Renal pelvis (tissue), 4 donors: ENCODE measurements around the gene SERPINE2. TPM values are rescaled to one million over a fixed set of nuclear protein-coding genes. Genes with fewer than 3 reads are reported as not detected.

Source experiments
- DNase-seq: peaks from one replicate; pipeline ENCODE4 v3.0.0-alpha.2; 2013
- polyA plus RNA-seq, 3 donors: library from polyadenylated mRNA; unstranded; fragments of 120-200 nt; gene quantifications; one replicate each; pipeline ENCODE4 v1.2.1, GENCODE V29; 2013; ENCODE audit not compliant: insufficient read length in 3 of 3

Gene SERPINE2
- polyA plus RNA-seq, 3 donors, result 110 to 119 (median 112) TPM

DNA sequence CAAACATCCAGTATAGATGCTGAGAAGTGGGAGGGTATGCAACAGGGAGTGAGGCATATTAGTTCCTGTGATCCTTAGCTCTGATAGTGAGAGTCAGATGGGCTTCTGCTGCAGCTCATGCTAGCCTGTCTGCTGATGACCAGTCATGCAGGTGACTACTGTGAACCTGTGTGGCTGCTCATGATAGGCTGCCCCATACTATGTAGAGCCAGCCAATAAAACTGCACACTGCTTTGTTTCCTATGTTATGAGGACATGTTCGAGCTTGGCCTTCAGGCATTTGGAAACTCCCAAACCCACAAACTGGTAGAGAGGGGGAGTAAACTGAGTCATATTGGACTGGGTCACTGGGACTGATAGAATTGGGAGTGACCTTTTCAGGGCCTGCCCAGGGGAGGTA lies 20.1 kb upstream of the SERPINE2 start:
- no peak for DNase-seq

DNA sequence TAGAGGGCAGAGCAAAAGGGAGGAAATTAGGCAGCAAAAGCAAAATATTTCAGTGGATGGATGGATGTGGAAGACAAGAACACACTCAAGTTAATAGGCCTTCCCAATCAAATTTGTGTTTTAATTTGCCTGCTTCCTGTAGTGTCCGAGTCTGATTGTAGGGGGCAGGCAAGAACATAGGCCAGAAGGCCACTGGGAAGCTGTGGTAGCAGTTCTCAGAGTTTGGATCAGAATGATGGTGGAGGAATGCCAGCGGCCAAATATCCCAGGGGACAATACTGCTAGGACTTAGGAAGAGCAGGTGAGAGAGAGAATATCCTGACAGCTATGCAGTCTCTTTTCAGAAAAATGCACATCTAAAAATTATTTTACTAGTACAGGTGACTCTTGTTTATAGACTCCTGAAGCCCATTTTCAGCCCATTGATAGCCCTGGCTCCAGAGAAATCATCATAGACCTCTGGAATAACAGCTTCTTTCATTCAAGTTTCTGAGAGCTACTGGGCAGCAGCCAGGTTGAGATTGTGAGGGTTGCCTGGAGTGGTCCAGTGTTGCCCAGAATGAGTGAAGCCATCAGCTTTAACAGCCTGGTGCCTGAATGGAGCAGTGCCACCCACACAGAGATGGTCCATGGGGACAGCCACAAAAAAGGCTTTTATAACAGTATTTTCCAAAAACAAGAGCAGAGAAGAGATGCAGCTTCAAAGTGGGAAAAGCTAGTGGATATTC lies 19.1 kb upstream of the SERPINE2 start:
- DNase-seq, result no peak

DNA sequence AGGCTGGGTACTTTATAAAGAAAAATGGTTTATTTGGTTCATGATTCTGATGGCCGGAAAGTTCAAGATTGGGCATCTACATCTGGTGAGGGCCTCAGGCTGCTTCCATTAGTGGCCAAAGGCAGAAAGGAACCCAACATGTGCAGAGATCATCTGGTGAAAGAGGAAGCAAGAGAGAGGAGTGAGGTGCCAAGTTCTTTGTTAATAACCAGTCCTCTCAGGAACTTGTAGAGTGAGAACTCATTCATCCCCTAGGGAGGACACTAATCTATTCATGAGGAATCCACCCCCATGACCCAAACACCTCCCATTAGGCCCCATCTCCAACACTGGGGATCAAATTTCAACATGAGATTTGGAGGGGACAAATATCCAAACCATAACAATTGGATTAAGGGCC lies 17.8 kb upstream of the SERPINE2 start:
- no peak for DNase-seq

DNA sequence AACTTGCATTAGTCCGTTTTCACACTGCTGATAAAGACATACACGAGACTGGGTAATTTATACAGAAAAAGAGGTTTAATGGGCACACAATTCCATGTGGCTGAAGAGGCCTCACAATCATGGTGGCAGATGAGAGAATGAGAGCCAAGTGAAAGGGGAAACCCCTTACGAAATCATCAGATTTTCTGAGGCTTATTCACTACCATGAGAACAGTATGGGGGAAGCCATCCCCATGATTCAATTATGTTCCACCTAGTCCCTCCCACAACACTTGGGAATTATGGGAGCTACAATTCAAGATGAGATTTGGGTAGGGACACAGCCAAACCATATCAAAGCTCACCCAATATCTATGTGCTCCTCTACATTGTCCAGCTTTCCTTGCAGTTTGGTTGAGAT lies 16.0 kb upstream of the SERPINE2 start:
- no peak for DNase-seq

DNA sequence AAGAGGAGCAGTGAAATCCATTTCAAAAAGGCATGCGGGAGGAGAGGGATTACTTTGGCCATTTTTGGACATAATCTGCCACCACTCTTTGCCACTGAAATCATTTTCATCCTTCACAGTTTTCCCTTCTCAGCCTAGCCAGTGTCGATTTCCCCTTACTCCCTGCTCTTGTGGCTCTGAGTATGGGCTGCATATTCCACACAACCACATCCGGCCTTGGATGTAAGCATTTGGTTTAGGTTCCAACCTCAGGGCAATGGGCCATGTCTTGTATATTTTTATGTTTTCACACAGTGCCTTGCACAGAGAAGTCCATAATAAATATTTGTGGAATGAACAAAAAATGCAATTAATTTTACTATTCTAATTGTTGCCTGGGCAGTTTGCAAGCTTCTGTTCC lies 7.7 kb upstream of the SERPINE2 start:
- no peak for DNase-seq

DNA sequence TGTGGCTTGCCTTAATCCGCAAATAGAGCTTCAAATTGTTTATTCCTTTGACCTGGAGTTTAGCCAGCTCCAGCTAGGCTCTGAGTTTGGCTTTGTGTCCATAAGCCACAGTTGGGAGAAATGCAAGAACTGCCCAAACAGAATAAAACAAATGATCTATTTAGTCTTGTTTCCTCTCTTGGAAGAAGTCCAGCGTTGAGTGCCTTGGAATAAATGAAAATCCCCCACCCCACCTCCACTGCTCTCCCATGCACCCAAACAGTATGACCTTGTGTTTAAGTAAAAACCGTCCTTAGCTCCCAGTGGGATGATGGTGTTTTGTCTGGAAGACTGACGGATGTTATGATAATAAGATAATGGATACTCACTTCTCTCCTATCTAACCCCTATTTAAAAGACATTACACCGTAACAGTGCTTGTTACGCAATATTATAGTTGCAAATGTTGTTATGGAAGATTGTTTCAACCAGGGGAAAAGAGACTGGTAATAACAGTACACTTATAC lies 3.2 kb upstream of the SERPINE2 start:
- no peak for DNase-seq

DNA sequence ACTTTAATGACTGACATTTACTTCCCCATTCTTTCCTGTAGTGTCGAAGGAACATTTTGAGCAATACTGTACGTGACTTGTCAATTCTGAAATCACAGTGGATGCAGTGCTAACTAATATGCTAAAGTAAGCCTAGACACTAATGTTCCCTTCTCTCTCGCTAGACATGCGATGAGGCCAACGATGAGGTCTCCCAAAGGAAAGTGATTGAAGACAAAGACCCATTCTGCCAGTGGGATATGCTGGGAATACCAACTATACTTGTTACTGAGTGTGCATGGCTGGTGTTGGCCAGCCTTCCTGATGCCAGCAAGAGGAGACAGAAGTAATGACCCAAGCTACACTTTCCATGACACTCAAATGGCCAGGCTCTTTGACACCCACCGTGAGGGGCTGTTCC lies 2.5 kb upstream of the SERPINE2 start:
- no peak for DNase-seq

DNA sequence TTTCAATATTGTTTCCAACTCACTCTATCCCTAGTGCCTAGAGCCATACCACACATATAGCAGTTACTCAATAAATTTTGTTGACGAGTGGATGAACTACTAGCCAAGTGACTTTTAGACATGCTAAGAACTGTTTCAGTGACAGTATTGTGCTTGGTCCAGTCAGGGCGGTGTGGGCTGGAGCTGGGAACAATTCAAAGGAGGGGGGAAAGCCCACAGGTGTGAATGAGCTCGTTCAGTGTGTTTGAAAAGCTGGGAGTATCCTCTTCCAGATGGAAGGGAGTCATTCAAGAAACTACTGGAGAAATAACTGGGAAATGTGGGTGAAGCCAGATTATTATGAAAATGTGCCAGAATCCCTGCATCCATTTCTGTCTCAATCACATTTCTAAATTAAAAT lies 1.7 kb upstream of the SERPINE2 start:
- no peak for DNase-seq

DNA sequence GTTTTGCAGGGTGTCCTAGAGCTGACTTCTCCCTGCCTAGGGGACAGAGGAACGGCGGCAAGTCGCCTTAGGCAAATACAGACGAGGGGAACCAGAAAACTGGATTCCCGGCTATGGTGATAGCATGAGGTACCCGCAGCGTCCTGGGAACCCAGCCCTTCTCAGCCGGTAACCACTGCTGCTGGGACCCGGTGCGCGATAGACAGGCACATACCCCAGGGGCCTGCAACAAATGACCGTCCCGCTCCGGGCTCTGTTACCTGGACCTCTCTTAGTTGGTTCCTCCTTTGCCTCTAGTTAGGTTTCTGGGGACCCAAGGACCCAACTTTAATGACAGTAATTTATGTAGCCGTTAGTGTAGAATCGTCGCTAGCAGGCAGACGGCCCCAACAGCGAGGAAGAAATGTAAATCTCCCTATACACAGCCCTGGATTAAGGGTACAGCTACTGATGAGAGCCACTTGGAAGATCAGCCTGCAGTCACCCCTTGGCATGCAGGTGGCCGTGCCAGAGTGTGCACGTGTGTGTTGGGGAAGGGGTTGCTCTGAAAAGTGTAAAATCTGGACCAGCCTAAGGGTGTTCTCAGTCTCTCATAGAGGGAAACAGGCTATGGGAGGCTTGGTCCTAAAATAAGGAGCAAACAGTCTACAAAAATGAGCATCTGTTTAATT lies 819 bp upstream of the SERPINE2 start:
- DNase-seq, result no peak

DNA sequence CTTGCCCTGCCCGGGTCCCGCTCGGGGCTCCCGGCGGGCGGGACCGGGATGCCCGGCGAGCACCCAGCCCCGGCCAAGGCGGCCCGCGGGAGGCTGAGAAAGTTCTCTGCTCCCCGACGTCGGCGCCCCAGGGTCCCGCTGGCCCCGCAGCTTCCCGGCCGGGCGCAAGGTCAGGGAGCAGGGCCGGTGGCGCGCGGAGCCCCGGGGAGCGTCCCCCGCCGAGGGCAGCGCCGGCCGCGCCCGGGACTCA lies 331 bp downstream of the SERPINE2 start:
- DNase-seq, result no peak

DNA sequence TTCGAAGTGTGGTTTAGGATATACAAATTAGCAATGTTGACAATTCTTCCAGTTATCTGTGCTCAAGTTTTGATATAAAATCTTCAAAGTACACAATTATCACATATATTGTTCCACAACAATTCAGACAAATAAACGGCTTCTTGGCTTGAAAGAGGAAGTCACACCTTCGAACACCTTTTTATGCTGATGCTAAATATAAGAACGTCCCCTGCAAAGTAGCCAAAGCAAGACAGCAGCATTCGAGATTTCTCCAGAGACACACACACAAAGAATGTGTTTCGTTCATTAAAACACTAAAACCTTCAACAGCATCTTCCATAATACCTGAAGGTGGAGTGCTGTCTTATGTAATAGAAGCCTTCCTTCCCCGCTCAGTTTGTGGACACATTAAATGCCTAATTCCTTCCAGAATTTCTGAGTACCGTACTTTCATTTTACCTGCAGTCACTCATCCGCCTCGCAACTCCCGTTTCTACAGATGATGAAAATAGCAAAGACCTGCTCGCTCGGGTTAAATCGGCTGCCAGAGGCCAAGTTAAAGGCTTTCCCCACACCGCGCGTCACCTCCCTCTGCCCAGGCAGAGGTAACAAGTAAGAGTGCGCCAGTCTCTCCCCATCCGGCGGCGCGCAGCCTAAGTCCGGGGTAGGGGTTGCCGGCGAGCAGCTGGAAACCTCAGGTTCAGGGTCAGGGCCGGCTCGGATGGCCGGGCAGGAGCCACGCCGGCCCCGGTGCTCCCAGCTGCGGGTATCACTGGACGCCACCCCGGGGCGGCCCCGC lies 847 bp downstream of the SERPINE2 start:
- DNase-seq, result peak; percentile 46

DNA sequence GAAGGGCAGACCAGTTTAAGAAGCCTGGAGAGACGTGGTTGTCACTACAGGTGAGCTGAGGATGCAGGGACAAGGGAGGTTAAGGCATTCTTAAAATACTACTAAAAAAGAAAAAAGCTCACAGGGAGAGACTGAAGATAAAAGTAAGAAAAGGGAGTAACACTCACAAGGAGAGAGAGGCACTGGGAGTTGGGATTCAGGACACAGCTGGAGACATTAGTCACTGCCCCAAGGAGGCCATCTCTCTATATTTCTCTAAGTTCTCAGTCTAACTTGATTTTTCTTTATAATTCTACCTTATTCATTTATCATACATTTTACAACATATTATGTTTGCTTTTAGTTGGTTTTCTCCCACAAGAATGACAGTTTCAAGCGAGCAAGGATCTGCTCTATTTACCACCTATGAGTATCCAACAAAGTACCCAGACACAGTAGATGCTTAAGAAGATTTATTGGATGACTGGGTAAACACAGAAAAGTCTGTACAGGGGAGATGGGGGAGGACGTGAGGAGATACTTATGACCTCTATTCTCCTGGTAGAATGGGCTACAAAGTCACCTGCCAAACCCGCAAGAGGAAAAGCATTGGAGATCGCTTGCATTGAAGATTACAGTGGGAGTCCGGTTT lies 2.2 kb downstream of the SERPINE2 start:
- DNase-seq, result no peak

DNA sequence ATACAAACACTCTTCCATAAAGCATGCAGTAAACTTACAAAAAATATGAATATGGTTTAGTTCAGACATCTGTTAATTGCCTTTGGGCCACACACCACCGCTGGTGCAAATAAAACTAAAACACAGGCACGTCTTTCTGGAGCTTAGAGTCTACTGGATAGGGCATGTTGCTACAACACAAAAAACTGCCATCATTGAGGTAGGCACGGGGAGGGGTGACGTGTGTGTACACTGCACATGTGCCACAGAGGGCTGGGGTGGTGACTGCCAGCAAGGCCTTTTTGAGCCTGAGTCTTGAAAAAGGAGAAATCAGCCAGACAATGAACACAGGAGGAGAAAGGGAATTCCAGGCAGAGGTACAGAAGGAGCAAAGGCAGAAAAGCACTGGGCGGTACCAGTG lies 5.1 kb downstream of the SERPINE2 start:
- no peak for DNase-seq

DNA sequence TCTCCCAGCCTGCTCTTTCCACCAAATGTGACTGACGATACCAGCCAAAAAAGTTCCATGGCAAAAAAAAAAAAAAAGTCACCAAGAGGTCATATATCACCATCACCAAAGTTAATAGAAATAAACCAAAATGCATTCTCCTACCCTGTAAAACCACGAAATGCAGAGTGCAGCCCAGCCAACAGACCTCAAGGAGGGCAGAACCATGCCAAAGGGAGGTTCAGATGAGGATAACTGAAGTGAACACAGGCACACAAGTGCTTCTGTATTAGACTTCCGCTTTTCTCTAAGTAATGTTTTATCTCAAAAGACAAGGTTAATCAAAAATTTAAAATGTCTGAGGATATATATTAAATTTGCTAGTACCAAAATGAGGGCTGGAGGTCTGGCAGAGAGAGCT lies 5.5 kb downstream of the SERPINE2 start:
- no peak for DNase-seq

DNA sequence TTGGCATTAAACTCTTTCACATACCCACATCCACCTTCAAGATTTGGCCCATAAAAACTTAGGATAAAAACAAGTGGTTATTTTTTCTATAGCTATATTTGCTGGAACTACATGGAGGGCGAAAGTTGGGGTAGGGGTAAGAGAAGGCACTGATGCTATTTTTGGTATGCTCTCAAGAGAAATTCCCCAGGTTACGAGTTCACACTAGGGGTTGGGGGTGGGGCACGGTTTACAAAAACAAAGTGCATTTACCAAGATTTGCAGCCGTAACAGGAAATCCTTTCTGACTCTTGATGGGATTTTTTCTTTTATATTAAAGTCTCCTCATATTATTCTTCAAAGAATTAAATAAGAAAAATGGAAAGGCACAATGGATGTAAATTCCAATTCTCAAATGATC lies 6.8 kb downstream of the SERPINE2 start:
- no peak for DNase-seq

DNA sequence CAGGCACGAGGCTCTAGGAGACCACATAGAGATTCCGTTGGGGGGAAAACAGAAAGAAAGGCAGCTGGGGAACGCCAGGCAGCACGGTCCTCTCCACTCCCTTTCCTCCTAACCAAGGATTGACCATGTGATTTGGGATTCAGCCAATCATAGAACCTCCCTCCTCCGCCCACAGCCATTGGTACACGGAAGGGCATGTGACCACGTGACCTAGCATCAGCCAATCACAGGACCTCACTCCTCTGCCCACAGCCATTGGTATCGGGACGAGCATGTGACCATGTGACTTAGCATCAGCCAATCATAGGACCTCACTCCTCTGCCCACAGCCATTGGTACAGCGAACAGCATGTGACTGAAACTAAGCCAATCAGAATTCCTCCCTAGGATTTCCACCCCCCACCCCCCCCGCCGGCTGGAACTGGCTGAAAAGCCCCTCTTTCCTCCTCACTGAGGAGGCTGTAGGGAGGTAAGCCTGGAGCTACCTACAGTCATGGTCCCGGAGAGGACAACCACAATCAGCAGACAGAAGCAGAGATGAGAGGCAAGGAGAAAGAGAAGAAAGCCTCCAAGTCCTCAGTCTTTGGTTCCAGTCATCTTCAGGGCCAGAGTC lies 7.6 kb downstream of the SERPINE2 start:
- no peak for DNase-seq

DNA sequence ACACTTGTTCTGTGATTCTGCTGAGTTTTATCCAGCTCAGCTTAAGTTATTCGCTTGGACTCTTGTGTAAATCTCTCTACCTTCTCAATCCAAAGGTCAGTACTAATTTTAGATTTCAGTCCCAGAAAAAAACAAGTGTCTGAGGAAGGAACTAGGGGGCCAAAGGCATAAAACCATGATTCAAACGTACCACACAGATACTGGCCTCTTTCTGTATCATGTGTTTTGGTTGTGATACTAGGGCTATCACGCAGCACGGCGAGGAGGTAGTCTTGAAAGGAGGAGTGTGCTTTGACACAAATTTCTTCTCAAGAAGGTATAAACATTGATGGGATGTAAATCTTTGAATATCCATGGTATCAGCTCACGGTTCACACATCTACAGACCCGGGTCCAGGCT lies 8.3 kb downstream of the SERPINE2 start:
- DNase-seq, result no peak

DNA sequence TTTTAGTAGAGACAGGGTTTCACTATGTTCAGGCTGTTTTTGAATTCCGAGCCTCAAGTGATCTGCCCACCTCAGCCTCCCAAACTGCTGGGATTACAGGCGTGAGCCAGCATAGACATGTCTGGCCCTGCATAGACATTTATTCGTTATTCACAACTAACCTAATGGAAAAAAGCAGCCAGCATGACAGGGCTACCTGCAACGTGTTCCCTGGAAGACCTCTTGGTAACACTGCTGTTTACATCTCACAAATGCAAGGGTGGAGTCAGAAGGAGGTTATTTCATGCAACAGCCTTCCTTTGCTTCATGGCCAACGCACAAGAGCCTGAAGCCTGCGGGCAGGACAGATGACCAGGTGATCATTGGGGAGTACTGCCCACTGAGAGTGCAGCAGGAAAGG lies 9.2 kb downstream of the SERPINE2 start:
- no peak for DNase-seq

DNA sequence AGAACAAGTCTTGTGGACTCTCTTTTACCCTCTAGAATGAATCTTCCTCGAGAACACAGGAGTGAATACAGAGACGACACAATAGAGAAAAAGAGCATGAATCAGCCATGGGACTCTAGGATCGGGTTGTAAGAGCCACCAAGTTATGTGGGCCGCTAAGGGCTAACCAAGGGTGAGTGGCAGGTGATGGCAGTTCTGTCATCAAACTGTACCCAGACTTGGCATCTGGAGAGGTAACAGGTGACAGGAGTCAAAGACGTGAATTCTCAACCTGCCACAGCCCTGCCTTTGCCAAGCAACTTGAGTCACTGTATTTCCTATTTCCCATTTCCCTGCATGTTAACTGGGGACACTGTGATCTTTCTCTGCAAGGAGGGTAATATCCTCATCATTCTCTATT lies 11.2 kb downstream of the SERPINE2 start:
- DNase-seq, result no peak

DNA sequence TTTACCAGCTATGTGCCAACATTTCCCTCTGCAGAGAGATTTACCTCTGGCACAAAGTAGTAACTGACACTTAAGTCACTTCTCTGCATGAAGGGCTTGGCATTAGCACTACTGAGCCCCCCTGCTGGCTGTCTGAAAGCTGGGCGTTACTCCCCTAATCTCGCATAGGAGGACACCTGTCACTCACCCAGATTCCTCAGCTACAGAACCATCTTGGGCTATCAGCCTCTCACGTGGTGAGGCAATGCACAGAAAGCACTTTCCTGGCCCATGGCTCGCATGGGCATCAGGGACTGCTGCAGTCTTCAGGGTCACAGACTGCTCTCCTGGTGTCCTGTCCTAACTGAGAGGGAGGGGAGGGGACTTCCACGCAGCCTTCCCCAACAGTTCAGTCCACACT lies 12.0 kb downstream of the SERPINE2 start:
- no peak for DNase-seq

DNA sequence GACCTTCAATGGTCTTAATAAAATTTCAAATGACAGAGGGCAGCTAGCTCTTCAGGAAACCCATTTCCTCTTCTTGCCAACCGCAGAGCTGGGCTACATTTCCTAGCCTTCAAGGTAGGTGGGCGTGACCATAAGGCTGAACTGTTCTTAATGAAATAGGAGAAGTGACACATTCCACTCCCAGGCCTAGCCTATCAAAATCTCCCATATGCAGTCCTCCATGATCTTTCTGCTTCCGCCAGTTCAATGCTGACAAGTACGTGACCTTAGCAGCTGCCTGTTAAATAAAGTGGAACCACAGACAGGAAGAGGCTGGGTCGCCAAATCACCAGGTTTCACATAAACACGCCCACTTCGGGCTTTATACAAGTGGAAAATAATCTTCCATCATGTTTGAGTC lies 13.2 kb downstream of the SERPINE2 start:
- DNase-seq, result no peak

DNA sequence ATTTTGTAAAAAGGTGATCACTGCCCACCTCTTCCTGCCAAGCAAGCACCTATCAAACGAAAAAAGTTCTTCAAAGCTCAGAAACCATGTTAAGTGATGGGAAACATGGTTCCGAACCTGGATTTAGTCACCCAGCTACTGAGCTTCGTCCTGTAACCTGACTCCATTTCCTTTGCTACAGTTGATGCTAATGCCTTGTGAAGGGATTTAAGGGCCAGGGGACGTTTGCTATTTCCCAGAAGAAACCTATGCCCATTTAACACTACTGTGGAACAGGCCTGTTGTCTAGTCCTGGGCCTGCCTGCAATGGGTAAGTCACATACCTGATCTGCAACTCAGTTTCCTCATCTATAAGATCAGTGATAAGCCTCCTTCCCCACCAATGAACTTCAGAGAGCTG lies 14.8 kb downstream of the SERPINE2 start:
- no peak for DNase-seq
